ENCODE measurements around the gene ZSCAN12.

The ZSCAN12 gene

DNA sequence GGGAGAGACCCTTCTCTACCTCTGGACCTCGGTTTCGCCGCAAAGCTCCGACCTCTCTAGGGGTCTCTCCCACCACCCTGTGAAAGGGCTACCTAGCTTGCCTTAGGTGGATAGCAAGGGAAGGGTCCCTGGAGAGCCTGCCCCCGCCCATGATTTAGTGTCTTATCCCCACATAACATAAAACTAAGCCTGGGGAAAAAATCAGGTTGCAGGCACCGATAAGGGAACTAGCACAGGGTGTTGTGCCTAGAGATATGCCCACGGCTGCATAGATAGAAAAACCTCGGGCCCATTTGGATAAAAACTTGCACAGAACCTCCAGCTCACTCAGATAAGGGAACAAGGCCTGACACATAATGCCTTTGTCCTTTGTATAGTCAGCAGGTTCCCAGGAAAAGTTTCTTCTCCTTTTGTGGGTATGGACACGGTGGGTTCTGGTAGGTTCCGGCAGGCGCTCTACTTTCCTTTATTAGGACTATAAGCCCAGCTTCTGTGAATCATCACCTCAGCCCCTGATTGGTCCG is 64.4 kb downstream of the ZSCAN12 start:
- intact Hi-C loops (cut with DNase I), result no loop called here
- DNase-seq, result no peak

DNA sequence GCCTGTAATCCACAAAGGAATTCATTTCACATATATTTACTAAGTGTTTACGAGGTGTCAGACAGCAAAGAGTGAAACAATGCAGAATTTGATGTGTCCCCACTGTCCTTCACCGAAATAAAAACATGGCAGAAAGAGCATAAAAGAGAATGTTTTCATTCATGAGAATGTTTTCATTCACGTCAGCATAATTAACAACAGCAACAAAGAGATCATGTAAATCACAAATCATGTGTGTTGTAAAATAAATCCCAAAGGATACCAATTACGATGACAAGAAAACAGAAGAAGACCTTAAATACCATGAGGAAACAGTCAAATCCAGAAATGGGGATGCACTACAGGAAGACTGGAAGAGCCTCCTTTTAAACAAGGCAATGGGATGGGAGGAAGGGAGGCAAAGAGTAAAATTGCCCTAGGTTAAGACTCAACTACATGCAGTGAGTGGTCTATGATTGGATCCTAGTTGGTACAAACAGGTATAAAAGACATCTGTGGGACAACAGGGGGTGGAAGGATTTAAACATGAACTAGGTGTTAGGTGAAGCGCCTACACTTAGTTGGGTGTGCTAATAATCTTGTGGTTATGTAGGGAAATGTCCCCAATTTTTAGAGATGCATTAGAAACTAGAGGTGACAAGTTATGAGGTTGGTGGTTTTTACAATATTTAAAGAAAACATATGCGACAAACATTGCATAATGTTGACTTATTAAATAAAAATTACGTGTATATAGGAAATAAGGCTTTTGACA is 65.1 kb downstream of the ZSCAN12 start:
- intact Hi-C loops (cut with DNase I), result loop anchor here (5.0 kb wide), 1 partner anchor 67 kb away; the partner anchor contains the start of gene ZSCAN26
- DNase-seq, result no peak

- intact Hi-C loops (cut with DNase I), result loop anchor here (5.0 kb wide), 1 partner anchor 66 kb away; the partner anchor contains the start of gene ZSCAN26
- no peak for DNase-seq
Observed at GRCh38 chr6:28333599-28334018, 65.9 kb downstream of the ZSCAN12 start.

GRCh38 chr6:28333047-28333446 is 66.5 kb downstream of the ZSCAN12 start:
- intact Hi-C loops (cut with DNase I), result loop anchor here (5.0 kb wide), 1 partner anchor 66 kb away; the partner anchor contains the start of gene ZSCAN26
- no peak for DNase-seq

DNA sequence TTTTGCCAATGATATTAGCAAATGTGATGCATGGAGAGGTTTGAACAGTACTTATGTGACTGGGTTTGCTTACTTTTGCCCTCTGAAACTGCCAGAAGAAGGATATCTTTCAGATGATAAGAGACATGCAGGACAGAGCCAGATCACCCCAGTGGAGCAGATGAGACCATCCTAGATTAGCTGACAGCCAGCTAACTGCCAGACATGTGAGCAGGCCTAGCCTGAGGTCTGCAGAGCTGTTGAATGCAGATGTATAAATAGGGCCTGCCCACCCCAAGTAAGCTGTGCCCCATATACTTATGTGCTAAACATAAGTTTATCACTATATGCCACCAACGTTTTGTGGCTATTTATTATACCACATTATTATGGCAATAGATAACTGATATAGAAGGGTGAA is 69.5 kb downstream of the ZSCAN12 start:
- intact Hi-C loops (cut with DNase I), result loop anchor here (5.0 kb wide), 1 partner anchor 63 kb away; the partner anchor contains the start of gene ZSCAN26
- no peak for DNase-seq

All from posterior cingulate gyrus (tissue), 11 donors.